ENCODE data around the gene CPT1C. TPM values are rescaled to one million over a fixed set of nuclear protein-coding genes. Genes with fewer than 3 reads are reported as not detected.

The CPT1C gene
- total RNA-seq, 1 donor from 2014 or later = 51.7 TPM

DNA sequence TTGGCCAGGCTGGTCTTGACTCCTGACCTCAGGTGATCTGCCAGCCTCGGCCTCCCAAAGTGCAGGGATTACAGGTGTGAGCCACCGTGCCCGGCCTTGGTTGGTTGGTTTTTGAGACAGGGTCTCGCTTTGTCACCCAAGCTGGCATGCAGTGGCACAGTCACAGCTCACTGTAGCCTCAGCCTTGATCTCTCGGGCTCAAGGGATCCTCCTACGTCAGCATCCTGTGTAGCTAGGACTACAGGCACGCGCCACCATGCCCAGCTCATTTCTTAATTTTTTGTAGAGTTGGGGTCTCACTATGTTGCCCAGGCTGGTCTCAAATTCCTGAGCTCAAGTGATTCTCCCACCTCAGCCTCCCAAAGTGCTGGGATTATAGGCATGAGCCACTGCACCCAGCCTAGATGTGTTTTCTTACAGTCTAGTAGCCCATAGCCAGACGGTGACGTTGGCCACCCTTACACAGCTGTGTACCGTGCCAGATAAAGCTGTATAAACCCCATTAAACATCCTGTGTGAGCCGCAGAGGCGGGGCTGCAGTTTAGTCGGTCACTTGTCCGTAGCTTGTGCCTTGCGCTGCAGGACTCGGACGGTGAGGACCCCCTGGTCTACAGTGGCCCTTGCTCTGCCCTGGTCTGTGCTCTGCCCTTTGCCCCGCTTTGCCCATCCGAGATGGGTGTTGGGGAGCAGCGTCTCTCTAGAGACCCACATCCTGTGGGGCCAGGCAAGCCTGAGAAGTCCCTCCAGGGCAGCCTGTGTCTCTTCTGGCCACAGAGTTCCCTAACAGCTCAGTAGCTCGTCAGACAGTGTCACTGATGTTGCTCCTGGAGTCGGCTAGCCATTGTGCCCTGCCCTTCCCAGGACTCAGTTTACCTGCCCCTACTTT is 35.1 kb upstream of the CPT1C start:
- H2AFZ ChIP-seq (replicated peaks) = no peak overlapping the region
- no peaks in the 10 kb centered on the region for H3K9me3 ChIP-seq (ENCODE audit: low read depth)
- H3K4me3 ChIP-seq = no peak overlapping the region
- Mint-ChIP-seq H3K4me3 (no peak overlapping the region), H3K4me1 (no peaks in the 10 kb centered on the region), H3K27ac (no peak overlapping the region), H3K36me3 (peaks cover 35% of the 10 kb centered on the region), H3K9me3 (no peaks in the 10 kb centered on the region), H3K27me3 (ENCODE audit: insufficient read depth, low read depth) (no peaks in the 10 kb centered on the region)
- H4K20me1 ChIP-seq (ENCODE audit: low read depth) = peaks cover 22% of the 10 kb centered on the region
- no peaks in the 10 kb centered on the region for H3K27me3 ChIP-seq
- H3K4me1 ChIP-seq = no peaks in the 10 kb centered on the region
- H3K27ac ChIP-seq = no peak overlapping the region
- no peaks in the 10 kb centered on the region for H3K79me2 ChIP-seq (ENCODE audit: low read depth)
- peaks cover 22% of the 10 kb centered on the region for H3F3A ChIP-seq (ENCODE audit: low read depth)
- peaks cover 4% of the 10 kb centered on the region for H3K36me3 ChIP-seq
- no peak for TF ChIP-seq EZH2 (IDR thresholded peaks at IDR 0.05)
- TF ChIP-seq, protein P1, sequence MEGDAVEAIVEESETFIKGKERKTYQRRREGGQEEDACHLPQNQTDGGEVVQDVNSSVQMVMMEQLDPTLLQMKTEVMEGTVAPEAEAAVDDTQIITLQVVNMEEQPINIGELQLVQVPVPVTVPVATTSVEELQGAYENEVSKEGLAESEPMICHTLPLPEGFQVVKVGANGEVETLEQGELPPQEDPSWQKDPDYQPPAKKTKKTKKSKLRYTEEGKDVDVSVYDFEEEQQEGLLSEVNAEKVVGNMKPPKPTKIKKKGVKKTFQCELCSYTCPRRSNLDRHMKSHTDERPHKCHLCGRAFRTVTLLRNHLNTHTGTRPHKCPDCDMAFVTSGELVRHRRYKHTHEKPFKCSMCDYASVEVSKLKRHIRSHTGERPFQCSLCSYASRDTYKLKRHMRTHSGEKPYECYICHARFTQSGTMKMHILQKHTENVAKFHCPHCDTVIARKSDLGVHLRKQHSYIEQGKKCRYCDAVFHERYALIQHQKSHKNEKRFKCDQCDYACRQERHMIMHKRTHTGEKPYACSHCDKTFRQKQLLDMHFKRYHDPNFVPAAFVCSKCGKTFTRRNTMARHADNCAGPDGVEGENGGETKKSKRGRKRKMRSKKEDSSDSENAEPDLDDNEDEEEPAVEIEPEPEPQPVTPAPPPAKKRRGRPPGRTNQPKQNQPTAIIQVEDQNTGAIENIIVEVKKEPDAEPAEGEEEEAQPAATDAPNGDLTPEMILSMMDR (IDR thresholded peaks at IDR 0.05) = no peak
- no peak for TF ChIP-seq EZH2phosphoT487 (IDR thresholded peaks at IDR 0.05)
- no peak overlapping the region for H3K4me2 ChIP-seq
- no peak for DNase-seq (ENCODE audit: low spot score)
- no peak overlapping the region for H3K9ac ChIP-seq

DNA sequence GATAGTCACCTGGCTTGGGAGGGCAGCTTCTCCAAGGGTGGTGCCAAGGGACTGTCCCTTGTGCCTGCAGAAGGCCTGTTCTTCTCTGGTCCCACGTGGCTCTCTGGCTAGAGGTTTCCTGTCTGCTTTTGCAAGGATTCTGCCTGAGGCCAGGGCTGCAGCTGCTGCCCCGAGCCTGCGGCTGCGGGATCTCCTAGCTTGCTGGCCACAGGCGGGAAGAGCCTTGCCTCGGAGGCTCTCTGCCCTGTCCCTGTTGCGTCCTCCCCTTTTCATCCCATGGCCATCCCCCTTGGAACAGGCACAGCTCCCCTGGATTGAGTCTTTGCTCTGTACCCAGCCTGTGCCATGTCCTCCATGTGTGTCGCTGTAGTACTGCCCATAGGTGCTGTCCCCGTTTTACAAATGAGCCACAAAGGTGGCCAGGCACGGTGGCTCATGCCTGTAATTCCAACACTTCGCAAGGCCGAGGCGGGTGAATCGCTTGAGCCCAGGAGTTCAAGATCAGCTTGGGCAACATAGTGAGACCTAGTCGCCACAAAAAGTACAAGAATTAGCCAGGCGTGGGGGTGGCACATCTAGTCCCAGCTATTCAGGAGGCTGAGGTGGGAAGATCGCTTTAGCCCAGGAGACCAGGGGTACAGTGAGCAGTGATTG is 34.3 kb upstream of the CPT1C start:
- Mint-ChIP-seq H3K27me3 (ENCODE audit: insufficient read depth, low read depth) (no peaks in the 10 kb centered on the region), H3K36me3 (peaks cover 33% of the 10 kb centered on the region), H3K9me3 (no peaks in the 10 kb centered on the region), H3K4me1 (no peaks in the 10 kb centered on the region), H3K4me3 (no peak overlapping the region), H3K27ac (peak overlapping the region; percentile 64)
- H3K4me3 ChIP-seq = no peak overlapping the region
- H3K36me3 ChIP-seq = peaks cover 4% of the 10 kb centered on the region
- H3F3A ChIP-seq (ENCODE audit: low read depth) = peaks cover 24% of the 10 kb centered on the region
- H3K9ac ChIP-seq = no peak overlapping the region
- H3K27me3 ChIP-seq = no peaks in the 10 kb centered on the region
- no peaks in the 10 kb centered on the region for H3K79me2 ChIP-seq (ENCODE audit: low read depth)
- no peak overlapping the region for H3K27ac ChIP-seq
- H4K20me1 ChIP-seq (ENCODE audit: low read depth) = peaks cover 22% of the 10 kb centered on the region
- no peaks in the 10 kb centered on the region for H3K9me3 ChIP-seq (ENCODE audit: low read depth)
- H2AFZ ChIP-seq (replicated peaks) = no peak overlapping the region
- TF ChIP-seq EZH2phosphoT487 (IDR thresholded peaks at IDR 0.05) (no peak), EZH2 (IDR thresholded peaks at IDR 0.05) (no peak)
- TF ChIP-seq, protein P1 (IDR thresholded peaks at IDR 0.05) = no peak
- DNase-seq (ENCODE audit: low spot score) = no peak
- no peak overlapping the region for H3K4me2 ChIP-seq
- H3K4me1 ChIP-seq = no peaks in the 10 kb centered on the region

DNA sequence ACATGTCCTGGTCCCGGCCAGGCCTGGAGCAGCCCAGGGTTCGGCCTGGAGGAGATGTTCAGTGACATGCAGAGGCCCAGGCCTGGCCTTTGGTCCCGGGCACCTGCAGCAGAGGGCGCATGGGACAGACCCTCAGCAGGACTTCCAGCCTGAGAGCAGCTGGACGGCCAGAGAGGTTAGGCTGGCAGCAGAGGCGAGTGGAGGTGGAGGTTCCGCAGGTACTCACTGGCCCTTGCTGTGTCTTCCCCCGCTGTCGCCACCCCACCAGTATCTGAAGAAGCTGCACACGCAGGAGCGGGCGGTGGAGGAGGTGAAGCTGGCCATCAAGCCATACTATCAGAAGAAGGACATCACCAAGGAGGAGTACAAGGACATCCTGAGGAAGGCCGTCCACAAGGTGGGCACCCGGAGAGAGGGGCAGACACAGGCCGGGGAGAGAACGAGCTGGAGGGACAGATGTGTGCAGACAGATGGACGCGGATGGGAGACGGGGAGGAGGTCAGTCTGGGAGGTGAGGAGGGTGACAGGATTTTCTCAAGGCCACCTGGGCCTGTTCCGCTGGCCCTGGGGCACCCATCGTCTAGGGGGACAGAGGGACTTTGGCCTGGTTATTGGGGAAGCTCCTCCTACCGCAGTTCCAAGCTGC is 33.3 kb upstream of the CPT1C start:
- Histone ChIP-seq H3K79me2 (ENCODE audit: low read depth) (no peaks in the 10 kb centered on the region), H3K36me3 (peaks cover 4% of the 10 kb centered on the region)

More for the DNA sequence above, 33.3 kb upstream of the CPT1C start:
- Histone ChIP-seq H3K4me2 (no peak overlapping the region), H2AFZ (replicated peaks) (no peak overlapping the region), H3K27me3 (no peaks in the 10 kb centered on the region), H3K27ac (no peak overlapping the region), H3F3A (ENCODE audit: low read depth) (peaks cover 24% of the 10 kb centered on the region), H3K9me3 (ENCODE audit: low read depth) (no peaks in the 10 kb centered on the region), H3K4me3 (no peak overlapping the region), H3K4me1 (no peaks in the 10 kb centered on the region), H3K9ac (no peak overlapping the region), H4K20me1 (ENCODE audit: low read depth) (peaks cover 24% of the 10 kb centered on the region)
- no peak for DNase-seq (ENCODE audit: low spot score)
- no peaks in the 10 kb centered on the region for H3K9me3 Mint-ChIP-seq
- H3K4me1 Mint-ChIP-seq = no peaks in the 10 kb centered on the region
- no peak overlapping the region for H3K27ac Mint-ChIP-seq
- no peak overlapping the region for H3K4me3 Mint-ChIP-seq
- H3K27me3 Mint-ChIP-seq (ENCODE audit: insufficient read depth, low read depth) = no peaks in the 10 kb centered on the region
- TF ChIP-seq, protein P1 (IDR thresholded peaks at IDR 0.05) = no peak
- TF ChIP-seq EZH2phosphoT487 (IDR thresholded peaks at IDR 0.05) (no peak), EZH2 (IDR thresholded peaks at IDR 0.05) (no peak)
- peaks cover 33% of the 10 kb centered on the region for H3K36me3 Mint-ChIP-seq
